Hindlimb muscle (tissue), 1 donor: ENCODE data around the gene IMMP2L. TPM values are rescaled to one million over a fixed set of nuclear protein-coding genes. Genes with fewer than 3 reads are reported as not detected.

Source experiments
- DNase-seq: peaks from one replicate; pipeline ENCODE4 v3.0.0-alpha.2; 2013
- polyA plus RNA-seq: library from polyadenylated mRNA; unstranded; fragments of 120-200 nt; gene quantifications from one replicate; pipeline ENCODE4 v1.2.1, GENCODE V29; 2013; ENCODE audit not compliant: insufficient read length

The IMMP2L gene
- polyA plus RNA-seq, 1 donor, result 18.4 TPM

DNA sequence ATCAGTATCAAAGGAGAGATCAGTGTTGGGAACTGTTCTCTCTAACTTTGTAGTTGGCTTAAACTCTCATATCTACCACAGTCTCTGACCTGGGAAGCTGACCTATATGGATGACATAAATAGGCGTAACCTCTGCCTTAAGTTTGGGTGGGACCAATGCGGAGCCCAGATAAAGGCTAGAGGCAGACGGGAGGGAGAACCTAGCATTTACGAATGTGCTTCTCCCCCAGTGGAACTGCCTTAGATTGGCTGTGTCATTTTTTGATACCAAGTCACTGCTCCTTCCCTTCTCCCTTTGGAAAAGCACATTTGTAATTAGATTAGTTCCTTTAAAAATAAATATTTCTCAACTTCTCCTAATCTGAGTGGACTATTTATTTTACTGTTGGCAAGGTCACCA is 495.0 kb downstream of the IMMP2L start:
- DNase-seq, result no peak

DNA sequence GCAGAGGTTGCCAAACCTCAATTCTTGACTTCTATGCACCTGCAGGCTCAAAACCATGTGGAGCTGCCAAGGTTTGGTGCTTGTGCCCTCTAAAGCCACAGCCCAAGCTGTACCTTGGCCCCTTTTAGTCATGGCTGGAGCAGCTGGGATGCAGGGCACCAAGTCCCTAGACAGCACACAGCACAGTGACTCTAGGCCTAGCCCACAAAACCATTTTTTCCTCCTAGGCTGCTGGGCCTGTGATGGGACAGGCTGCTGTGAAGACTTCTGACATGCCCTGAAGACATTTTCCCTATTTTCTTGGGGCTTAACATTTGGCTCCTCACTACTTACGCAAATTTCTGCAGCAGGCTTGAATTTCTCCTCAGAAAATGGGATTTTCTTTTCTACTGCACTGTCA is 499.1 kb downstream of the IMMP2L start:
- no peak for DNase-seq

DNA sequence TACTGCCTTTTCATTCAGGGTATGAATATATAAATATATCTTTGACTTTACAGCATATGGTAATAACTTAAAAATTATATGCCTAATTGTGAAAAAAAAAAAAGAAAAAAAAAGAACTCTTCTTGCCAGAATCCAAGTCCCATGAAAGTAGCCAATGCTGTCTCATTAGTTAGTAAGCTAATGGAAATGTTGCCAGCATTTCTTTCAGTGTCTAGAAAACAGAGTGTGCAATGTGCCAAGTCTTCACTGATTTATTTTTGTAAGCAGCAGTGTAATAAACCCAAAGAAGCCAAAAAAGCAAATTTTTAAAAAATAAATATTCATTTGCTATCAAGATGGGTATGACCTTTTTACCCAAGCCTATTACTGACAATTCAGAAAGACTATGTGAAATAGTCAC is 502.5 kb downstream of the IMMP2L start:
- DNase-seq, result no peak

DNA sequence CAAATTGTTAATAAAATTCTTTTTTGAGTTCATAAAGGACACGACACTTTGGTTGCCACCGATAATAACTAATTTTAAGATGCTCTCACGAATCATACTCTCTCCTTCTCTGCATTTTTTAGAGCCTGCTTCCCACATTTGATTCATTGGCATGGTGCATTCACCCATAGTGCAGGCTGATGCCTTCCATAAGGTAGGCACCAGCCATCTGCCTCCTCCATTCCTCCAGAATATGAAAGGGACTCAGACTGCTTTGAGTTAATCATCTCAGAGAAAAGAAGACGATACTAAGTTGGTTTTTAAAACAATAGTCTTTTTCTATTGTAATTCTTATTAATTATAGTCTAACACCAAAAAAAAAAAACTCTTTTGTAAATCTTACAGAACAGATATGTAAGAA is 505.2 kb downstream of the IMMP2L start:
- no peak for DNase-seq

DNA sequence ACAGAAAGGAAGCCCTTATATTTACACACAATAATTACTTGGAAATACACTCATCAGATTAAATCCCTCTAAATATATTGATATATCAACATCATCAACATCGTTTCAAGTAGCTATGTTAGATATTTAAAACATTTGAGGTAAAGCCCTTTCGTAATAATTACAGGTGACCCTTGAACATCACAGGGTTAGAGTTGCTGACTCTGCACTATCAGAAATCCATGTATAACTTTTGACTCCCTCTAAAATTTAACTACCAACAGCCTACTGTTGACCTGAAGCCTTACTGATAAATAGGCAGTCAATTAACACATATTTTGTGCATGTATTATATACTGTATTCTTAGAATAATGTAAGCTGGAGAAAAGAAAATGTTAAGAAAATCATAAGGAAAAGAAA is 505.9 kb downstream of the IMMP2L start:
- no peak for DNase-seq

DNA sequence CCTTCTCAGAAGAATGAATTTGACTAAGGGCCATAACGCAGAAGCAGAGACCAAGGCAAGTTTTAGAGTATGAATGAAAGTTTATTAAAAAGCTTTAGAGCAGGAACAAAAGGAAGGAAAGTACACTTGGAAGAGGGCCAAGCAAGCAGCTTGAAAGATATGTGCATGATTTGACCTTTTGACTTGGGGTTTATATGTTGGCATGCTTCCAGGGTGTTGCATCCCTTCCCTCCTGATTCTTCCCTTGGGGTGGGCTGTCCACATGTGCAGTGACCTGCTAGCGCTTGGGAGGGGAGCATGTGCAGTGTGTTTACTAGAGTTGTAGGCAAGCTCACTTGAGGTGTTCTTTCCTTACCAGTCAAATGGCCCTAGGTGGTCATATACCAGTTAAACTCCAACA is 509.3 kb downstream of the IMMP2L start:
- DNase-seq, result no peak

DNA sequence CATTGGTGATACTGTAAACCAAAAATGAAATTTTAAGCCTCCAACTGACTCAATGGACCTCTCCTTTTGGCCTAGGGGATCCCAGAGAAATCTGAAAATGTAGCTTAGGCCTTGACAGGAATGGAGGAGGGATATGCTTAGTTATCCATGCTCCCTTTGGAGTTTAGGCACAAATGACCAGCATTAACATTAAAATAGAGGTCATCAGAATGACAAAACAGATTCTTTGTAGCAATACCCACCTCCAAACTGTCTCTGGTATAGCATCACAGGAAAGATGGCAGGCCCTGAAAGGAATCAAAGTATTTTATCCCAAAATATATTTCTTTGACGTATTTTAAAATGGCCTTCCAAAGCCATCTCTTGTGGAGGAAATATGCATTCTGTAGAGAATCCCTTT is 510.5 kb downstream of the IMMP2L start:
- no peak for DNase-seq

DNA sequence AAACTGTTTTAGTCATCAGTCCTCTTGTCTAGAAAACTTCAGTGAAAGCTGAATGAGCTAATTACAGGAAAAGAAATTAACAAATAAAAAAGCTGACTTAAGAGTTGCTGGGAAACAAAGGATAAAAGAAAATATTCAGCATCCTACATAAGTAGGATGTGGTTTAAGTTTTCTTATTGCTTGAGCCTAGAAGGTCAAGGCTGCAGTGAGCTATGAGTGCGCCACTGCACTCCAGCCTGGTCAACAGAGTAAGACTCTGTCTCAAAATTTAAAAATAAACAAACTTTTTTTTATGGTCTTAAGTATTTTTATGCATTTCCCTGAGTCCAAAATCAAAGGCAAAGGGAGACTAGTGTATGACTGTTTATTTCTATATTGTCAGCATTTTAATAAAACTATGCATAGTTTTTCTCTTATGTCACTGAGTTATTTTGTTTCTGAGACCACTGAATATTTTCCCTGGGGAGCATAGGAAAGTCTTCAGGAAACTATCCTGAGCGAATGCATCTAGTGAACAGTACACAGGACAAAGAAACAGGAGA is 511.3 kb downstream of the IMMP2L start:
- DNase-seq, result no peak

DNA sequence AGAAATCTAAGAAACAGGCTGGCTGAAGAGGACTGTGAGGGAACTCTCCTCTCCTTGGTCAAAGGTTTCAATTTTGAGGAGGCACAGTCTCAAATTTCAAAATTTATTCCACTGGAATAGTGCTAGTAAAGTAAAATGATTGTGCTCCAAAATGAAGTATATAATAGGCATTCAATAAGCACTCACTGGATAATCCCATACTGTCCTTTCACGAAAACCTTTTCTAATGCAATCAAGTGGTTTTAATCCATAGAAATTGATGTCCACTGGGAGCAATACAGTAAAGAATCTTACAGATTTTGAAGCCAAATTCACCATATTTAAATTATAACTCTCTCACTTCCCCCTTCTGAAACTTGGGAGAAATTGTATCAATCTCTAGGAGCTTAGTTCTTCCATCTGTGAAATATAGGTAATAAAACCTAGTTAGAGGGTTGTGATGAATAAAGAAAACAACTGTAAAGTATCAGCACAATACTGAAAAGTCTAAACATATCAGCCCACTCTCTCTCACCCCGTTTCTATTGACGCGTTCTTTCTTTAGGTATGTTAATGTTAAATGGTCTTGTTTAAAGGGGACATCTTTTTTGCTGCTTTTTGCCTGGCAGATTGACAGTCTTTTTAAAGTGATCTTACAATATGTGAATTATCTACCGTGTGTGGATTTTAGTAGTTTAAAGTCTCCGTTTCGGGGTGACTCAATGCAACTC is 512.2 kb downstream of the IMMP2L start:
- DNase-seq, result no peak

DNA sequence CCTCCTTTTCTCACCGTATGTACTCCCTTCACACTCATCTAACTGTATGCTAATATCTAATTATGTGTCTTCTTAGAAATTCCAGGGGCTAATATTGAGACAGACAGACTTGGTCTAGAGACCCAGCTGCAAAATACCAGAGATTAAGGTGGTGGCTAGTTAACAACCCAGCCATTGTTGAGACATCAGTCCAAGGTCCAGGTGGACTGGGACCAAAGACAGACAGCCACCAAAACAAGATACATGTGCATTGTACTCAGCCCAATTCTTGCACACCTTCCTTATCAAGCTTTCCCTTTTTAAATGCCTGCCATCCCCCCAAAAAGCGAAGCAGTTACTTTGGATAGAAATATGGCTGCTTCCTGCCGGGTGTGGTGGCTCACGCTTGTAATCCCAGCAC is 514.7 kb downstream of the IMMP2L start:
- no peak for DNase-seq

DNA sequence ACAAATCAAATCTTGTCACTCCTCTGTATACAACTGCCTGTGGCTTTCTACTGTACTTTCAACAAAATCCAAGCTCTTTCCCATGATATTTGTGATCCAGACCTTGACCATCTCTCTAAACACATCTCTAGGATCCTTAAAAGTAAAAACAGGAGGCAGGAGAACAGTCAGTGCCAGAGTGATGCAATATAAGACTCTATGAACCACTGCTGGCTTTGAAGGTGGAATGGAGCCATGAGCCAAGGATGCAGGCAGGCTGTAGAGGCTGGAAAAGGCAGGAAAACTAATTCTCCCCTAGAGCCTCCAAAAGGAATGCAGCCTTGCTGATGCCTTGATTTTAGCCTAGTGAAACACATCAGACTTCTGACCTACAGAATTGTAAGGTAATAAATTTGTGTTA is 516.8 kb downstream of the IMMP2L start:
- peak; percentile 29 for DNase-seq

DNA sequence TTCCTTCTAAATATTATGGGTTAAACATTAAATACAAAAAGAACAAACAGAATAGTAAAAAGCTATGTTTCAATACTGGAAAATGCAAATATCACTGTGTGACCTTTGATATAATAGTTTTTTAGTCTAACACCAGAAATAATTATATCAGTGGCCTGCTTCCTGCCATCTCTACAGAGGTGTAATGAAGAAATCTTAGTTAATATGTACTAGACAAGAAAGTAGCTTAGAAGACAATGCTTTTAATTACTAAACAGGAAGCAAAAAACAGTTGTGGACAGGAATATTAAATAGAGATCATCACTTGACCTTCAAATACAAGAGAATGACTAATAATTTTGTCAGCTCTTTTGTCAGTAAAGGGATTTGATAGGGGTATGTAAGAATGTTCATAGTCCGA is 518.7 kb downstream of the IMMP2L start:
- DNase-seq, result no peak

DNA sequence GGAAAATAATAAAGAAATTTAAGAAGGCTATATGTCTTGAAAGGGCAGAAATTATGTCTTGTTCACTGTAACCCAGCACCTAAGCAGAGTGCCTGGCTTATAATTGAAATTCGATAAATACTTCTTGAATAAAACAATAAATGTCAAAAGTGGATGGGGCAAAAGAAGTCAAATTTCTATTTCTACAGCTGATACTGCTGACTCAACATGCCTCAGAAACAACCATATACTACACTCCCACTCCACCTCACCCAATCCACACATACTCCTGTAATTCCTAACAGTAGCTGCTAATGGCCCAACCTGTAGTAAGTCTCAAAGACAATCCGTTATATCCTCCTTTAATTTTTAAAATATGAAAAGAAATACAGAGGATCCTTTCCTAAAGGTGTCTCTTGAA is 519.5 kb downstream of the IMMP2L start:
- no peak for DNase-seq

DNA sequence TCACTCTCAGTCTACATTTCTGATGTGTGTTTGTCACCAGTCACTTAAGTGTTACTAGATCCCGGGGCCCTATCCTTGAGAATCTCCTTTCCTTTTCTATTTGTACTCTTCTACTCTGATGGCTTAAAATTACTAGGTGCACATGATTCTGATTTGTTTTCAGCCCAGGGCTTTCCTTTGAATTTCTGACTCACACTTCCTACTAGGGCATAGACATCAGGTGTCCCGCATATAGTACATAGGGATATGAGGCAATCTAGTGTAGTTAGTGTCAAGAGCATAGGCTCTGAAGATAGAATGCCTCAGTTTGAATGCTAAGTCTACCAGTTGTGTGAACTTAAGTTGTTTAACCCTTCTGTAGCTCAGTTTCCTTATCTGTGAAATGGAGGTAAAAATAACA is 520.7 kb downstream of the IMMP2L start:
- DNase-seq, result no peak

DNA sequence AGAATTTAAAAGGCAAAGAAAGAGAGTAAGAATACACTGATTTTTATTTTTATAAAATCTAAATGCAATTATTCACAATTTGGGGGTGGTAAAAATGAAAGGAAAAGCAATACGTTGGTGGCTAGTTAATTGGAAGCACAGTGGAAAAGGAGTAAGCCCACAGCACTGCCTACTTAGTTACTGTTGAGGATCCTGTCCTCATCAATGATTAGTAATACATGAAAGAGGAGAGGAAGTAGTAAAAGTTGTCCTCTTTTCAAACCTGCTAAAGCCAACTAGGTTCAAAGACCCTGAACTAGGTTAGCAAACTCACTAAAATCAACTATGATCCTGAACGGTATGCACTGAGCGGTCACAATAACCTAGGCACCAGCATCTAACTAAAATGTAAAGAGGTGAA is 524.1 kb downstream of the IMMP2L start:
- DNase-seq, result no peak

DNA sequence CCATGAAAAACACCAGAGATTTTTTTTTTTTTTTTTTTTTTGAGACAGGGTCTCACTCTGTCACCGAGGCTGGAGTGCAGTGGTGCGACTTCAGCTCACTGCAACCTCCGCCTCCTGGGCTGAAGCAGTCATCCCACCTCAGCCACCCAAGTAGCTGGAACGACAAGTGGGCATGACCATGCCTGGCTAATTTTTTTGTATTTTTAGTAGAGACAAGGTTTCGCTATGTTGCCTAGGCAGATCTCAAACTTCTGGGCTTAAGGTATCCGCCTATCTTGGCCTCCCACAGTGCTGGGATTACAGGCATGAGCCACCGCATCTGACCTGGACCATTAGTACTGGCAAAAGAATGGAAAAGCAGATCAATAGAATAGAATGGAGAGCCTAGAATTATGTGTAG is 530.4 kb downstream of the IMMP2L start:
- no peak for DNase-seq

DNA sequence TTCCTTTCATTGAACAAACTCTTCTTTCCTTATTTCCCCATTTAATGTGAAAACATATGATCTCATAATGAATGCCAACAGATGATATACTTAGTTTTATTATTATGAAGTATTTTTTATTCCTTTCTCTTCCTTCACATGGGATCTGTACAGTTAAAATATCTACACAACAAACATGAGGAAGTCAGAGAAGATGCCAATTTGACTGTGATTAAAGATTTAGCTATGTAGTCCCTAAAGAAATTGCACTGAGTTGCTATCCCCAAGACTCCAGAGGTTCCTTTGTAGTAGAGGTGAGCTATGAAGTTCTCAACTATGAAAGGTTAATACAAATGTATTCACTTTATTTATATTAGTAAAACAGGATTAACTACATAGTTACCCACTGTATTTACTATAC is 532.0 kb downstream of the IMMP2L start:
- no peak for DNase-seq

DNA sequence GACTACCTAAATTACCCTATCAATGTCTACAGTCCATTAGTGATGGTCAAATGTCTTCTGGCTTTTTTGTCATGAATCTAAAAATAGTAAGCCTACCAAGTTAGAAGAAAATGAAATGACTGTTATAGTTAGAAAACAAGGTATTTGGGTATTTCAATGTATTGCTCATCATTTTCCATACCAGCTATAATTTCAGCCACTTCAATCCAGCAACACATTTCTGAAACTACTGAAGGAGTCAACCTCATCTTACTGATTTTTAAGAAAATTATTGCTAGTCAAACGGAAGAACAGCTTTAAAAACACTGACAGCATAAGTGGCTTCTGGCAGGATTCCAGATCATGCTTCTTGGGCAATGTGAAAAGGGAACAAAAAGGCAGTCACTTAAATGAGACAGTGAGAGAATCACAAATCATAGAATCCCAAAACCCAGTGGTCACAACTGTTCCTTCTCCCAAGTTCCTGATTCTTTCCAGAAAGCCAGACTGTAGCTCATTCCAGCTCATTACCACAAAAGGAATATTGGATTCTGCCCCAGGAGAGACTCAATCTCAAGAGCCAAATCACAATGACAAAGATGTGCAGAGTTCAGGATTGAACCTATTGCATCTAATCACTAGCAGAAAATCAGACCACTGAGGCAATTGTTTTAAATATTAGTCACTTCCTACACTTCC is 532.6 kb downstream of the IMMP2L start:
- DNase-seq, result no peak

DNA sequence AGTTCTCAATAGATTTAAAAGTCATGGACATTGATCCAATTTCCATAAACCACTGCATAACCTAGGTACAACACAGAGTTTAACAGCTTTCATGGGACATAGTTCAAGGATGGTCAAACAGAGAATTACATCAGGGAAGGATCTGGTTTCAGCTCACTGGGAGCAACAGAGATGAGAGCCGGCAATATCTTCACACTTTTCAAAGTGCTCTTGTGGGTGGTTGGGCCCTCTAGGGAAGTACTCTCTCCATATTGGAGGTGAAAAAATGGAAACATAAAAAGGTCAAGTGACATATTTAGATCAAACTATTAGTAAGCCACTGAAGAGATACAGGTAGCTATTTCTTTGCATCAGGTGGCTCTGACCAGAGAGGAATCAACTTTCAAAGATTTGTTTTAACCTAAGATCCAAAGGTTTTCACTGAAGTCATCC is 533.1 kb downstream of the IMMP2L start:
- no peak for DNase-seq

DNA sequence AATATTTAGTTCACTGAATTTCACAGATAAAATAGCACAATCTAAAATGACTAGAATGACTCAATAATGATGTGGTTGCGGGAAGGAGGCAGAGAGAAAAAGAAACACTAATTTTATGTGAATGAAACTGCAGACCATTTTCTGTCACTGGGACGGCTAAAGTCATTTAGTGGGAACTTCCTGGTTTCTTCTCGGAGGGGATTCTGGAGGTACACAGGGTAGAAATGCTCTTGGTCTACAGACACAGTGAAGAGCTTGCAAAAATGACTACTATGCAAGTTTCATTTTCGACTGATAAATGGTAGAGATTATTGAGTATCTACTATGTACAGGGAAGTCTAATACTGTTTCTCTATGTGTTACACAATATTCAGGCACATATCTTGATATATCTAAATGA is 534.9 kb downstream of the IMMP2L start:
- no peak for DNase-seq

DNA sequence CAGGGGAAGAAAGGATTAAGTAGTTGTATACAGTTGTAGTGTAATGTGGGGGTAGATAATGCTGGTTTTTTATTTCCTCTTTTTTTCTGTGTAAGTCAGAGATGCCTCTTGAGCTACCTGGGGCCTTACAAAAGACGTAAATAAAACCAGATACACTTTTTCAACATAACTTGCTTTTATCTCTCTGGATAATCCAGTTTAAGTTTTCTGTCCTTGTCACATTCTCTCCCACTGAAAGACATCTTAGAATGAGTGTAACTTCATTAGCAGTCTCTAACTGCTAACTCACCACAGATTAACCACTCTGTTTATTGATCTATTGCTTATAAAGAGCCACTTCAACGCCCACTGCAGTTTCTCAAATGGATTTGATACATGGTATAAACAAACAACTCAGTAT is 535.5 kb downstream of the IMMP2L start:
- no peak for DNase-seq

DNA sequence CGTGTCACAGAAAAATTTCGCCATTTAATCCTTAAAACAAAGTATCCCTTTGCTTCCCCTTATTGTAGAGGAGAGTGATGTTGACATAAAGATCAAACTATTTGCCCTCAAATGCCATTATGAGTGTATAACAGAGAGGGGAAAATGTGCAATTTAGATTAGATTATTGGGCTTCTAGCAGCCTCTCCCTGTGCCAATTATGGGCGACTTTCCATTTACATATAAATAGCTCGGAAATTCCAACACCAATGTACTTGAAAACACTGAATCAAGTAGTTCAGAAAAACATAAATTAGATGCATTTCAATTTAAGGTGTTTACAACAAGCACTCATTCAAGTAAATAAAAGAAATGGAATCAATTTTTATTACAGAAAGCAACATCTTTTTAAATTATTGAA is 535.9 kb downstream of the IMMP2L start:
- no peak for DNase-seq

DNA sequence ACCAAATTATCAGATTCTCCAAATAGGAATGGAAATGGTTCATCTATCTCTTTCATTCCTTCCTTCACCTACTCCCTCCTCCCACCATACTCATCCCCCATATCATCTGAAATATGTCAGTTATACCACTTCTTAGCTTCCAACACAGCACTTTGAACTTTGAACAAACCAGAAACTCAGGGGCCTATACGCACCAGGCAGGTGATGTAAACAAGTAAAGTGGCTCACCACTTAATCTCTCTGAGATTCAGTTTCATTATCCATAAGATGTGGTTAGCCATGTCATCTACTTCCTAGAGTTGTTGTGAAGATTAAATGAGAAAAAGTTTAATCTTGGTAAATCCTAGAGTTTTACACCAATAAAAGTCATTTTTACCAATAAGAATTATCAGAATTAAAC is 537.3 kb downstream of the IMMP2L start:
- DNase-seq, result no peak

DNA sequence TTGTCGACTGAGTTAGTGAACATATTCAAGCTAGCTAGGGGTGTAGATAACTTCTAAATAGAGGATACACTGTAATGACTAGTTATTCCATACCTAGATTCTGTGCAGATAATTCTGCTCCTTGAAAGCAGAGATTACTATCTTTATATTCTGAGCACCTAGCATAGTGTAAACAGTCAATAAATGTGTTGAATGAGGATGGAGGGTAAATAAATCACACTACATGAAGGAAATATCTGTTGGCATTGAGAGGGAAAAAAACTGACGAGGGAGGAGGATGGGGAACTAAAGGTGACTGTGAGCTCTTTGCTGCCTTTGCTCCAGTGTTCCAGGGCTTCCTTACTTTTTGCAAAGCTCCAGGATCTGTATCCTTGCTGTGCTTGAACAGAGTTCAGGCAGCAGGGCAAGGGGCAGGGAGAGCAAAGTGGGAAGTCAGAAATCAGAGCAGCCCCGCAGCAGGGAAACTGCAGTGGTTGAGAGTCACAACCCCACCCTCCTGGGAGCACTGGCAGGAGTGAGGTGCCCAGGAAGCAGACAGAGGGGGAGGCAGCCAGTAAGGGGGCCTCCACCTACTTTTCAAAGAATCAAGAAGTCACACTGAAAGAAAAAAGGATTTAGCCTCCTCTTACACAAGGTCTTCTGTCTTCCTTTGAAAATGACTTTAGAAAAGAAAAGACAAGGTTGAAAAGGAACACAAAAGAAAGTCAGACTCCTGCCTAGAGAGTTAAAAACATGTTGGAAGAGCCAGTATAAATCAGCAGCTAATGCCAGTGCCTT is 543.1 kb downstream of the IMMP2L start:
- no peak for DNase-seq
